AG08395 (cell line): ENCODE results near the gene AURKAIP1.

Experiments used
- DNase-seq: peaks from one replicate; pipeline ENCODE4 v3.0.0; 2012; ENCODE audit warnings: mixed read lengths, low spot score

The AURKAIP1 gene

DNA sequence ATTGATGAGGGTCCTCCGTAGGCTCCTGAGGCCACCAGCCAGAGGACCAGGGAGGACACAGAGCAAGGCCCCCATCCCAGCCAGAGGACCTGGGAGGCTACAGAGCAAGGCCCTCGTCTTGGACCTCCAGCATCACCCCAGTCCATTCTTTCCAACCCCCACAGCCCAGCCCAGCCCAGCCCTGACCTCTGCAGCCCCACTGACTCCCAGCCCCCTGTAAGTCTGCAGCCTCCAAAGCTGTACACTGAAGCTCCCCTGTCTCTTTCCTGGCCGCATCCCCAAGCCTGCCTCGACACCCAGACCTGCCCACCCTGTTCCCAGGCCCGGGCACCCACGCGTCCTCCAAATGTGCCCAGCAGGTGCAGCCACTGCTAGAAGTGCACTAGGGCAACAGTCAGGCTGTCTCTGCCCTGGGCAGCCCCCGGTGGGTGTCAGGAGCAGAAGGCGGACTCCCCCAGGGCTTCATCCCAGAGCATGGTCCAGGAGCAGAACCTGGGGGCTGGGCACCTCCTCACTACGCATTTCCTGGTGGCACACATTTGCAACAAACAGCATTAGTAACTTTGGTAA is 27.9 kb downstream of the AURKAIP1 start:
- DNase-seq = no peak

DNA sequence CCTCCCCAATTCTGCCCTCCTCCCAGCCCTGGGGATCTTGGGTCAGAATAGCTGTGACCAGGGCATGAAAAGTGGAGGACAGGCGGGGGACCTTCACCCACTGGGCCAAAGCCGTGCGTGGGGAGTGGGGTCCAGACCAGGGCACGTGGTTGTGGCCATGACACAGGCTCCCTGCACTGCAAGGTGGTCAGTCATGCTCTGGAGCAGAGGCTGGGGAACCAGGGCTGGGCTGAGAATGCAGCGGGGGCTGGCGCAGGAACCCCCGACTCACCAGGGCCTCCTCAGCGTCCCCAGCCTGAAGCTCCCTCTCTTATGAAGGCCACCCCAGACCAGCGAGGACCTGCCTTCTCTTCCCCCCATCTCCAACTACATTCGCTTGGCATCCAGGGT is 28.5 kb downstream of the AURKAIP1 start:
- DNase-seq = no peak

DNA sequence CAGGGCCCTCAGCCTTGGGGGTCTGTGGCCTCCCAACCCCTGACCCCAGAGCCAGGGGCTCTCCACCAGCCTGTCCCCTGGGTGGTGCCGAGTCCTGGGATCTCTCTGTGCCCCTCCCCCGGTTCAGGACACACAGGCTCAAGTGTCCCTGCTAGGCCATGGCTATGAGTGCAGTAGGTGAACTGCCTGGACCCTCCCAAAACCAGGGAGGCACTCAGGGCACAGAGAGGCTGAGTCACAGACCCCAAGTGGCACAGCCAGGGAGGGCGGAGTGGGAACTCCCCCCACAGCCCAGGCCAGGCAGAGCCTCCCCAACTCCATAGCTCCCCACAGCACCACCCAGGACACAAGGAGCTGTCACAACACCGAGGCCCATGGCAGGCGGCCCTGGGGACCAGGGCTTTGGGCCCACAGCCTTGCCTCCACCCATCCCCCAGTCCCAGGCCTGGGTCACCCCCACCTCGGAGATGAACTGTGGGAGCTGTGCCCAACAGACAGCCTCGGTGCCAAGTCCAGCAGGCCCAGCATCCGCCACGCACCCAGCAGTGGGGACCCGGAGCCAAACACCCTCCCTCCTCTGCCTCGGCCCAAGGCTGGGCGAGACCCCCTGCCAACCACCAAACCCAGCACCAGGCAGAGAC is 29.0 kb downstream of the AURKAIP1 start:
- no peak for DNase-seq

DNA sequence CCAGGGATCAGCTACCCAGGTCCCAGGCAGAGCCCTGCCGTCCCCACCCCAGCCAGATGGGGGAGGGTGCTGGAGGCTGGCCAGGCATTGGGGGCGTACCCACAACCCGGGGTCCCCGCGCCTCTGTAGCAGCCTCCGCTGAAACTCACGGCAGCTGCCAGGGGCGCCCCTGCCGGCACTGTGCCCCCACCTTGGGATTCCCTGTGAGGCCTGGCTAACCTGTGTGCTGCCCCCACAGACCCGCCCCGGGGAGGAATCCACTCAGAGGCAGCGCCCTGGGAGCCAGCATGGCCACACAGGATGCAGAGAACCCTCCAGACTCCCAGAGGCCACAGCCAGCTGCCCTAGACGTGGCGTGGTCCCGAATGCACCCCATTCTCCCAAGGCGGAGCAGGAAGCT is 29.6 kb downstream of the AURKAIP1 start:
- no peak for DNase-seq

DNA sequence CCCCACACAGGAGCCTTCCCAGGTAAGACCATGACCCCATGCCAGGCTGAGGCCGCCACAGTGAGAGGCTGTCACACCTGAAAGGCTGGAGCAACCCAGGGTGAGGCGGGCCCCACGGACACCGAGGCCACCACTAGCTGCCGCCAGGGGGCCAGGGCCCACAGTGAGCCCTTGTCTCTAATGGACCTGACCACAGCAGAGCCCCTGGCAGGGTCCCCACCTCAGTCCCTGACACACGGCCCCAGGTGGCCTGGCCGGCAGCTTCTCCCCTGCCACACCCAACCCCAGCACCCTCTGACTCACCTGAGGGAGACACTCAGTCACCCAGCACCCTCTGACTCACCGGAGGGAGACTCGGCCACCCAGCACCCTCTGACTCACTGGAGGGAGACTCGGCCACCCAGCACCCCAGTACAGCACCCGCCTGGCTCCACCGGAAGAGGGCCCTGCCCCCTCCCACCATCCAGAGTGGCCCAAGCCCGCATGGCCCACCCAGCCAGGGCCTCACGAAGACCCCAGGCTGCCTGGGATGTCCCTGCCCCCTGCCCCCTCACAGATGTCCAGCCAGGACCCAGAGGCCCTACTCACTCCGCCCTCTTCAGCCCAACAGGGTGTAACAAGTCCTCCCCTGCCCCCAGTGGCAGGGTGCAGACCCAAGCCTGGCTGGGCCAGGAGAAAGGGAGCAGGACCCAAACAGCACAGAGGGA is 30.2 kb downstream of the AURKAIP1 start:
- DNase-seq = peak; percentile 52

DNA sequence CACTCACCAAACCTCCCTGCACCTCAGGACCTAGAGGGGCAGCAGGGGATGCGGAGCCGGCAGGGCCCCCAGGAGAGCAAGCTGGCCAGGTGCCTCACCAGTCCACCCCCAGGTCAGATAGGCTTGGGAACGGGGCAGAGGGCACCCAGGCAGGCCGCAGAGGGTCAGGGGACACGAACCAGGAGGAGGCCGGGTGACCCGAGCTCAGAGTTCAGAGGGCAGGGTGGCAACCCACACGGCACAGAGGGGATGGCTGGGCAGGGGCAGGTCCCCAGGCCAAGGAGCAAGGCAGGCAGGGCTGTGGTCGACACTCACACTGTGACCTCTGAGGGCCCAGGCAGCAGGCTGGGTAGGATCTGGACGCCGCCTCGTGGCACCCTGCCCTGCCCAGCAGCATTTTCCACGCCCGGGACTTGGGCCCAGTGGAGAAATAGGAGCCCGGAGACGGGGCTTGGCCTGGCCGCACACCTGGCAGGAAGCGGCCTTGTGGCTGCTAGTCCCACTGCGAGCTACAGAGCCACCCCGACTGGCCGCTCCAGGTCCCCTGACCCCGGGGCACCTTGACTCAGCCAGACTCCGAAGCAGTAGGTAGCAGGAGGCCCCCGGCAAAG is 31.1 kb downstream of the AURKAIP1 start:
- DNase-seq = no peak

DNA sequence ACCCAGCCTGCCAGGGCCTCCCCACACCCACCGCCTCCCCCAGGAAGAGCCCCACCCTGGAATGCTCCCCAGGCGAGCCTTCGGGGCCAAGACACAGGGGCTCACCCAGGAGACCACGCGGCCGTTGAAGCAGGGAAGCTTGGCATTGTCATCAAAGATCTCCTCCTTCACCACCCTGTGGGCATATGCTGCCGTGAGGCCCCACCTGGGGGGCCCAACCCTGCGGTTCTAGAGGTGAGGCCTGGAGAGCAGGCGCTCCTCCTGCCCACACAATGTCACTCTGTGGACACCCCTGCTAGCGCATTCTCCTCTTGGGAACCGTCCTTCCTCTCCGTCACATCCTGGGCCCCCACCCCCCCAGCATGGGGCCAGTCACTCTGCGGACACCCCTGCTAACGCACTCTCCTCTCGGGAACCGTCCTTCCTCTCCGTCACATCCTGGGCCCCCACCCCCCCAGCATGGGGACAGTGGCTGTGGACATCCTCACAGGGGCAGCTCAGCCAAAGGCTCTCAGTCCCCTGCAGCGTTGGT is 32.4 kb downstream of the AURKAIP1 start:
- no peak for DNase-seq

DNA sequence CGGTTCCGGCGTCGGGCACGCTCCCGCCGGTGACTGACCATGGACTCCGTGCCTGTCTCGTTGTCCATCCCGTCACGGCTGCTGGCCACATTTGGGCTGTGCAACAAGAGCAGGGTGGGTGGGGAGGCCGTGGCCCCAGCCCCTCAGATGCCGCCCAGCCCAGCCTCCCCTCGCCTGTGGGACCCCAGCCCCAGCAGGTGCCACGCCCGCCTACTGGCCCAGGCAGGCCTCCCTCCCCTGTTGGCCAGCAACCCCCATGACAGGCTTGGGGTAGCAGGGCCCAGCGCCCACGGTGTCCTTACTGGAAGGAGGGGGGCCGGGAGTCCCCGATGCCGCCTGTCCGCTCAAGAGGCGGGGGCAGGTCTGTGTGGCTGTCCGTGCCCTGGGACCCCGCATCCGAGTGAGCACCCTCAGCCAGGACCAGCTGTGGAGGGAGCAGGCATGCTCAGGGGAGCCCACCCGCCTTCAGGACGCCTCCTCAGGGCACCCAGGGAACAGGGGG is 32.9 kb downstream of the AURKAIP1 start:
- DNase-seq = no peak

DNA sequence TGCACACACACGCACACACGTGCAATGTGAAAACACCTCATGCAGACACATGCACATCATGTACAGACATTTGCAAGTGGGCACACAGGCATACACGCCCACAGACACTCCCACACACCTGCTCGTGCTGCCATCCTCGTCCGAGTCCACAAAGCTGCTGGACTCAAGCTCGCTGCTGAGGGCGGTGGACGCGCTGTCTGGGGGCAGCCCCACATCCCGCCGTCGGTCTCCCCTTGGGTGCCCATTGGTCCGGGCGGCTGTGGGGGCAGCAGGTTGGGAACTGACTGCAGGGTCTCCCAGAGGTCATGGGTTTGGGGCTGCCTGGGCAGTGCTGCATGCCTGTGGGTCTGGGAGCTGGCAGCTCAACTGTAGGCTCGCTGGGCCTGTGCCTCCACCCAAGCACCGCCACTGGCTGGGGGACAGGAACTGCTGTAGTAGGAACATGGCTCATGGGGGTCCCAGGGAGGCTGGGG is 33.4 kb downstream of the AURKAIP1 start:
- no peak for DNase-seq

DNA sequence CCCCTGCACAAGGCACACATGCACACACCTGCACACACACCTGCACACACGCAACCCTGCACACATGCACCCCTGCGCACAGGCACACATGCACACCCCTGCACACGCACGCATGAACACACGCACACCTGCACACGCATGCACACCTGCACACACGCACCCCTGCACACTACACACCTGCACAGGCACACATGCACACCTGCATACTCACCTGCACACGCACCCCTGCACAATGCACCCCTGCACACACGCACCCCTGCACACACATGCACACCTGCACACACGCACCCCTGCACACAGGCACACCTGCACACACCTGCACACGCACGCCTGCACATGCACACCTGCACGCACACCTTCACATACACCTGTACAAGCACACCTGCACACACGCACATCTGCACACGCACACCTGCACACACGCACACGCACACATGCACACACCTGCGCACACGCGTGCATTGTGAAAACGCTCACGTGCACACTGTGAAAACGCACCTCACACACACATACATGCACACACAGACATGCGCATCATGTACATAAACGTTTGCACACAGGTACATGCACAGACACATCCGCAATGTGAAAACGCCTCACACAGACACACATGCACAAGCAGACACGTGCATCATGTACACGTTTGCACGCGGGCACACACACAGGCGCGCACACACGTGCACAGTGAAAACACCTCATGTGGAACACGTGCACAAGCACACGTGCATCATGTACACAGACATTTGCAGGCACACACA is 34.0 kb downstream of the AURKAIP1 start:
- no peak for DNase-seq

DNA sequence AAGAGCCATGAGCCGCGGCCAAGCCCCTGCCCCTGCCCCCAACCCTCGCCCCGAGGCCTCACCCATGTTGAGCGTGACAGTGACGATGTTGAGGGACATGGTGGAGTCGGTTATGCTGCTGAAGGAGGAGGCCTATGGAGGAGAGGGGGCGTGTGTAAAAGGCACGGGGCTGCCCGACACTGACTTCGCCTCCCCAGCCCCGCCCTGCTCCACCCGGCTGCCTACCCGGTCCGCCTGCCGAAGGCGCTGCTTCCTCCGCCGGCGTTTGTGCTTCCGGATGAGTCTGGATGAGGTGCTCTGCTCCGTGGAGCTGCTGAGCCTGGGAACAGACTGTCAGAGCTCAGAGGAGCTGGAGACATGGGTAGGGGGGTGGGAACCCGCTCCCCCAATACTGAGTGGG is 34.8 kb downstream of the AURKAIP1 start:
- DNase-seq = no peak

DNA sequence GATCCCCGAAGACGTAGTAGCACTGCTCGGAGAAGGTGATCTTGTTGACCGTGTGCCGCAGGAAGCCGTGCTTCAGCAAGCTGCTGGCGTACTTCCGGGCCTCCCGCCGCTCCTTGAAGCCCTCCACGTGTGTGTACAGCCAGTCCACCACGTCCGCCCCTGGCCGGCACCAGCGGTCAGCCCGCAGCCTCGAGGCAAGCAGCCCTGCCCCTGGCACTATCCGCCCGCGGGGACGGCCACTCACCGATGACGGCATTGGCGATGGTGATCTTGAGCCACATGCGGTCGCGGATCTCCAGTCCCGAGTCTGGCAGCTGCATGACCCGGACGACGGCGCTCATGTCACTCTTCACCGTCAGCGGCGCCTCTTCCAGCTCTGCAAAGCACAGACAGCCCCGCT is 36.7 kb downstream of the AURKAIP1 start:
- DNase-seq = no peak

DNA sequence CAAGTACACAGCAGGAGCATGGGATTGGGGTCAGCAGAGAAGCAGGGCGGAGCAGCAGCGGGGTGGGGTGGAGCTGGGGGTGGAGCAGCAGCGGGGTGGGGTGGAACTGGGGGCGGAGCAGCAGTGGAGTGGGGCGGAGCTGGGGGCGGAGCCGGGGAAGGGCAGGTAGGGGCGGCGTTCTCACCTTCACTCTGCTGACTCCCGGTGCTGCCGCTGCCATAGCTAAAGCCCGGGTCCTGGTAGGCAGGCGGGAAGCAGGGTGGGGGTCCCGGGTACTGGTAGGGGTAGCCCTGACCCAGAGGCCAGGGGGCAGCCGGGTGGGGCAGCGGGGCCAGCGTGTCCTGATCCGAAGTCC is 37.2 kb downstream of the AURKAIP1 start:
- DNase-seq = no peak

DNA sequence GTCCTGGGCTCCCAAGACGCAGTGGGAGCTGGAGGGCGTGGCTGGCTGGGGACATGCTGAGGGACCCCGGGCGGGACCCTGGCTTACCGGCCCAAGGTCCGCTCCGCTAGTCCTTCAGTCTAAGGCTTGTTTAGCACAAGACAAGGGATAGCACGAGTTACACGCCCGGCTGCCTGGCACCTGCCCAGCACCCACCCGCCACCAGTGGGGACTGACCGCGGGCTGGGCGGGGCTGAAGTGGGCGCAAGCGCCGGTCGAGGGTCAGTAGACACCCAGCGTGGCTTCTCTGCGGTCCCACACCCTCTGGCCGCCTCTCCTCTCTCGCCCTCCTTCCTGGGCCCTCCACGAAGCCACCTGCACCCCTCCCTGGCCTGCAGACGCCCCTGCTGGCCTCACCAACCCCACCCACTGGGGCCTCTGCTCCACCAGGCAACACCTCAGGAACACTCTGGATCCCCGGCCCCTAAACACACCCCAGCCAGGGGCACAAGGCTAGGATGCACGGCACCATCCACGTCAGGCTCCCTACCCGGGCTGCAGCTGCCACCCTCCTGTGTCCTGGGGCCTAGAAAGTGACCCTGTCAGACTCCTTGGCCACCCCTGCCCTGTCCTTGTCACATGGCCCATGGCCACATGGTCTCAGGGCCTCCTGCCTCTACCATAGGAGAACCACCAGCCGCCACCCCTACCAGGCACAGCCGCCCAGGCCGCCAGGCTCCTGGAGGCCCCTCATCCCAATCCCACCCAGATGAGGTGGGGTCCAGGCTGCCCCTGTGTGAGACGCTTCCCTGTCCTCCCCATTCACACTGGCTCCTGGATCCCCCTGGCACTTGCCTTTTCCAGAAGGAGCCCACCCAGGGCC is 37.8 kb downstream of the AURKAIP1 start:
- DNase-seq = no peak

DNA sequence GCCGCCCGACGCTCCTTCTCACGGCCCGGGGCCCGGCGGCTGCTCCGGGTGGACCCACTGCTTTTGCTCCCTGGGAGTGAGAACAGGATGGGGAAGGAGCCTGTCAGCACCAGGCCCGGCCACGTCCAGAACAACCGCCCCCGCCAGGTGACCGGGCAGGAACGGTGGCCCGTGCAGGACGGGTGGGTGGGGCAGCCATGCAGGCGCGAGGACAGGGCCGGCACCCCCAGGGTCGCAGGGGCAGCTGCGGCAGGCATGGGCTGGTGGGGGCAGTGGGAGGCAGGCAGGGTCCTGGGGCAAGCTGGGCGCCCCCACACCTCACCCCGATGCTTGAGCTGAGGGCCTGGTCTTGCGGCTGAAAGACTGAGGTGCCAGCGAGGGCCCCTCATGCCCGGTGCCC is 38.6 kb downstream of the AURKAIP1 start:
- no peak for DNase-seq

DNA sequence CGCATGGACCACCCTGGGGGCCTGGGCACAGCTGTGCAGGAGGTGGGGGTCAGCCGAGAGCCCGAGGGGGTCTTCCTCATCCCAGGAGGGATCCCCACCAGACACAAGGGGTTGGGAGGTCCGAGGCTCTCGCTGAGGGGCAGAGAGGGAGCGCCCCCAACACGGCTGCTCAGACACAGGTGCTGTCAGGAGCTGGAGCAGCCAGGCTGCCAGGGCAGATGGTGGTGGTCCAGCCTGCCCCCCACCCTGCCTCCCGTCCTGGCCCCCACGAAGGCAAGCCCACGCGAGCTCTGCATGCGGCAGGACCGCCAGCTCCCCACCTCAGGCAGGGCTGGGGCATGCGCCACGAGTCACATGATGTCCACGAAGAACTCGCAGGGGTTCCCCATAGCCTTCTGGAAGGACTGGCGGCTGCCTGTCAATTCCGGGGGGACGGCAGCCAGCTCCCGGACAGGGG is 39.2 kb downstream of the AURKAIP1 start:
- no peak for DNase-seq

DNA sequence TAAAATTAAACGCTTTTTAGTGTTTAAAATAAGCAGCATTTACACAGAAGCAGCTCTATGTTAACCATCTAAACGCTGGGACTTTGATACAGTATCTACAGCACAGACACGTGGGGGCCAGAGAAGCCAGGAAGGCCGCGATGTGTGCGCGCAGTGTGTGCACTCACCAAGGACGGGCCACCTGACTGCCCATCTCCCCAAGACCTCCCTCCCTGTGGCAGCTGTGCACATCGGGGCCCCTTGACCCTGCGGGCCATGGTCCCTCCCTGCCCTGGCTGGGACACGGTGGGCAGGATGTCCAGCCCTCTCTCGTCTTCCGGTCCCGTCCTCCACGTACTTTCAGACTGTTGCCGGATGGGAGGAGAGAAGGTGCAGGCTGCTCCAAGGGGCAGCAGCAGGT is 39.7 kb downstream of the AURKAIP1 start:
- DNase-seq = no peak

DNA sequence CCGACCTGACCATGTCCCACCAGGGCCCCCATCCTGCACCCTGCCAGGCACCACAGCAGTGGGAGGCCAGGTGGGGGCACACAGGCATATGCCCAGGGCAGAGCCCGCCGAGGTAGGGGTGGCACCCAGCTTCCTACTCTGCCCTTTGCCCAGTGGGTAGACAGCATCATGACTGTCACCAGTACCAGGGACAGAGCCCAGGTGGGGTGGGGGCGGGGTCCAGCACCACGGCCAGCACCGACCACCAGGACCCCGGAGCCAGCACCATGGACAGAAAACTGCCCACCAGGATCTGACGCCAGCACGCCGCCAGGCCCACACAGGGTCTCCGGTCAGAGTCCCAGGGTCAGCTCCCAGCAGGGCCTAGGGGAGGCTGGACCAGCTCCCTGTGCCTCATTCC is 40.2 kb downstream of the AURKAIP1 start:
- no peak for DNase-seq

DNA sequence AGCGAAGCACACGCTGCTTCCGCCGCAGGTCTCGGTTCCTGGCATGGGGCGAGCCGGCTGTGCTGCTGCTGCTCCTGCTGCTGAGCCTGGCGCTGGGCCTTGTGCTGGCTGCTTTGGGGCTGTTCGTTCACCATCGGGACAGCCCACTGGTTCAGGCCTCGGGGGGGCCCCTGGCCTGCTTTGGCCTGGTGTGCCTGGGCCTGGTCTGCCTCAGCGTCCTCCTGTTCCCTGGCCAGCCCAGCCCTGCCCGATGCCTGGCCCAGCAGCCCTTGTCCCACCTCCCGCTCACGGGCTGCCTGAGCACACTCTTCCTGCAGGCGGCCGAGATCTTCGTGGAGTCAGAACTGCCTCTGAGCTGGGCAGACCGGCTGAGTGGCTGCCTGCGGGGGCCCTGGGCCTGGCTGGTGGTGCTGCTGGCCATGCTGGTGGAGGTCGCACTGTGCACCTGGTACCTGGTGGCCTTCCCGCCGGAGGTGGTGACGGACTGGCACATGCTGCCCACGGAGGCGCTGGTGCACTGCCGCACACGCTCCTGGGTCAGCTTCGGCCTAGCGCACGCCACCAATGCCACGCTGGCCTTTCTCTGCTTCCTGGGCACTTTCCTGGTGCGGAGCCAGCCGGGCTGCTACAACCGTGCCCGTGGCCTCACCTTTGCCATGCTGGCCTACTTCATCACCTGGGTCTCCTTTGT is 41.3 kb downstream of the AURKAIP1 start:
- DNase-seq = no peak

DNA sequence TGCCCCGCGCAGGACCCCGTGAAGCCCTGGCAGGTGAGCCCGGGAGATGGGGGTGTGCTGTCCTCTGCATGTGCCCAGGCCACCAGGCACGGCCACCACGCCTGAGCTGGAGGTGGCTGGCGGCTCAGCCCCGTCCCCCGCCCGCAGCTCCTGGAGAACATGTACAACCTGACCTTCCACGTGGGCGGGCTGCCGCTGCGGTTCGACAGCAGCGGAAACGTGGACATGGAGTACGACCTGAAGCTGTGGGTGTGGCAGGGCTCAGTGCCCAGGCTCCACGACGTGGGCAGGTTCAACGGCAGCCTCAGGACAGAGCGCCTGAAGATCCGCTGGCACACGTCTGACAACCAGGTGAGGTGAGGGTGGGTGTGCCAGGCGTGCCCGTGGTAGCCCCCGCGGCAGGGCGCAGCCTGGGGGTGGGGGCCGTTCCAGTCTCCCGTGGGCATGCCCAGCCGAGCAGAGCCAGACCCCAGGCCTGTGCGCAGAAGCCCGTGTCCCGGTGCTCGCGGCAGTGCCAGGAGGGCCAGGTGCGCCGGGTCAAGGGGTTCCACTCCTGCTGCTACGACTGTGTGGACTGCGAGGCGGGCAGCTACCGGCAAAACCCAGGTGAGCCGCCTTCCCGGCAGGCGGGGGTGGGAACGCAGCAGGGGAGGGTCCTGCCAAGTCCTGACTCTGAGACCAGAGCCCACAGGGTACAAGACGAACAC is 42.1 kb downstream of the AURKAIP1 start:
- no peak for DNase-seq
